ENCODE measurements around the gene ASXL1. TPM values are rescaled to one million over a fixed set of nuclear protein-coding genes. Genes with fewer than 3 reads are reported as not detected.
A peak's percentile ranks its signal among the peaks of the same experiment; 100 is the strongest.

Gene ASXL1
- total RNA-seq, 4 donors from 2014 or later, result 69.1 to 116 (median 102) TPM

DNA sequence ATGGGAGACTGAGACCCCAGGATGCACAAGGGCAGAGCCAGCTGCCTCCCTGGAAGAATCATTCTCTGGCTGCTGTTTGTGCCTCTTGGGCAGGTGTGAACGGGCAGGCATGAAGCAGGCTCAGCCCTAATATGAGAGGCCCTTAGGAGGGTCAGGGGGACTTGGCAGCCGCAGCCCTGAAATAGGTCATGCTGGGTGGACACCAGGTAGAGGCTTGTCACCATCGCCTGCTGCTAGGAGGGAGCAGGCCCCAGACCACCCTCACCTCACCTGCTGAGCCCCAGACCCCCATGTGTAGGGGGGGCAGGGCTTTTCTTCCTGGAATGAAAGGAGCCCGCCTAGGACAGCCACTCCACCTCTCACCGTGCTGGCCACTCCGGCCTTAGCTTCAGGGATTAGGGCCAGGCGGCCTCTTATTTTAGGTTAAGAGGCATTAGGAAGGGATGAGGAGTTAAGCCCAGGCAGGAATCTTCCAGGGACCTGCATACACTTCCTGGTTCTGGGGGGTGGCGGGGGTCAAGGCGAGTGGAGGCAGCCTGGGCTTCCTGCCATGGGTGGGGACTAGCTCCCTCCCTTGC lies 92.4 kb downstream of the ASXL1 start:
- Histone ChIP-seq H3K27me3 (no peaks in the 10 kb centered on the region), H3K4me3 (no peak overlapping the region), H3K36me3 (no peaks in the 10 kb centered on the region), H3K9me3 (no peaks in the 10 kb centered on the region), H3K4me1 (peaks cover 0 to 4% of the 10 kb centered on the region in 2 donors), H3K27ac (no peak overlapping the region)
- no peak for DNase-seq
- TF ChIP-seq, protein P1, sequence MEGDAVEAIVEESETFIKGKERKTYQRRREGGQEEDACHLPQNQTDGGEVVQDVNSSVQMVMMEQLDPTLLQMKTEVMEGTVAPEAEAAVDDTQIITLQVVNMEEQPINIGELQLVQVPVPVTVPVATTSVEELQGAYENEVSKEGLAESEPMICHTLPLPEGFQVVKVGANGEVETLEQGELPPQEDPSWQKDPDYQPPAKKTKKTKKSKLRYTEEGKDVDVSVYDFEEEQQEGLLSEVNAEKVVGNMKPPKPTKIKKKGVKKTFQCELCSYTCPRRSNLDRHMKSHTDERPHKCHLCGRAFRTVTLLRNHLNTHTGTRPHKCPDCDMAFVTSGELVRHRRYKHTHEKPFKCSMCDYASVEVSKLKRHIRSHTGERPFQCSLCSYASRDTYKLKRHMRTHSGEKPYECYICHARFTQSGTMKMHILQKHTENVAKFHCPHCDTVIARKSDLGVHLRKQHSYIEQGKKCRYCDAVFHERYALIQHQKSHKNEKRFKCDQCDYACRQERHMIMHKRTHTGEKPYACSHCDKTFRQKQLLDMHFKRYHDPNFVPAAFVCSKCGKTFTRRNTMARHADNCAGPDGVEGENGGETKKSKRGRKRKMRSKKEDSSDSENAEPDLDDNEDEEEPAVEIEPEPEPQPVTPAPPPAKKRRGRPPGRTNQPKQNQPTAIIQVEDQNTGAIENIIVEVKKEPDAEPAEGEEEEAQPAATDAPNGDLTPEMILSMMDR (IDR thresholded peaks at IDR 0.05), result no peak
- TF ChIP-seq POLR2A (IDR thresholded peaks at IDR 0.05), result no peak
- intact Hi-C loops (cut with DNase I; ENCODE audit: low total_unique reads), result no loop called here

DNA sequence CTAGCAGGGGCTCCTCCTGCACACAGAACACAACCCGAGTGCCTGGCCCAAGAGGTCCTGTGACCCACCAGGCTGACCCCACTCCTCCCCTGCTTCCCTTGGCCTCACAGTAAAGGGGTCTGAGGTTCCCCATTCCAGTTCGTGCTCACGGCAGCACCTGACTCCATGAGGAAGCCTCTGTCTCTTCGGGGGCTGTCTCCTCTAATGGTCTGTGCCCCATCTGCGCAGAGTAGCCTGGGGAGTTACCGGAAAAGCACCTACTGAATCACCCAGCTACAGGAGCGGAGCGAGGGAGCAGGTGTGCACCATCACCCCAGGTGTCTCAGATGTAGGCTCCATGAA lies 93.2 kb downstream of the ASXL1 start:
- Histone ChIP-seq H3K36me3 (no peaks in the 10 kb centered on the region), H3K27me3 (no peaks in the 10 kb centered on the region), H3K27ac (no peak overlapping the region), H3K4me1 (peaks cover 0 to 4% of the 10 kb centered on the region in 2 donors), H3K4me3 (no peak overlapping the region), H3K9me3 (no peaks in the 10 kb centered on the region)
- TF ChIP-seq, protein P1 (IDR thresholded peaks at IDR 0.05), result no peak
- no peak for TF ChIP-seq POLR2A (IDR thresholded peaks at IDR 0.05)
- DNase-seq, result peak in 1 of 2 donors; percentile 11
- intact Hi-C loops (cut with DNase I; ENCODE audit: low total_unique reads), result no loop called here

DNA sequence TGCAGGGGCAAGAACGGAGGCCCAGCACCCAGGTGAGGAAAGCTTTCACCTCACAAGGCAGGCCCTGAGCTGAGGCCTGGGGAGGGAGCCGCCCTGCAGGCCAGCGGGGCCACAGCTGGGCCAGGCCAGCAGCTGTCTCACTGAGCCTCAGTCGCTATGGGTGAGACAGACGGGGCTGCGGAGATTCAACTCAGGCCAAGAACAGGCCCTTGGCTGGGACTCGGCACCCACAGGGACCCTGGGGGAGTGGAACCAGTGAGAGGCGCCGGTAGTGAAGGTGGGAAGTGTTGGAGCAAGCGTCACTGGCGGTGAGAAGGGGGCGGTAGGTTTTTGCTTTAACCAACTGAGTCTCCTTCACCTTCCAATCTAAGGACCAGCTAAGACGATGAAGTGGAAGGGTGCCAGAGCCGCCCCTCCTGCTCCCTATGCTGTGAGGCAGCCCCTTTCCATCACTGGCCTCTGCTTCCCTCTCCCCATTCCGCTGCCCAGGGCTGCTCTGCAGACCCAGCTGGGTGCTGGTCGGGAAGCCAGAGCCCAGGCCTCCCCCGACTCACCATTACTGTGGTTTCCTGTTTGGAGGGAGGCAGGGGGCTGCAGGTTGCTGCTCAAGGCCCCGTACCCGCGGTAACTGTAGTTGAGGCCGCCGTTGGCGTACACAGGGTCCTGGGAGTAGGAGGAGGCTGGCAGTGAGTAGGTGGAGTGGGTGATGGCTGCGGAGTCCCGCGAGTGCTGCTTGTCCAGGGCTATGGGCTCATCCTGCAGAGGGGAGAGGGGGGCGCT lies 93.7 kb downstream of the ASXL1 start:
- Histone ChIP-seq H3K27ac (no peak overlapping the region), H3K4me1 (peaks cover 0 to 8% of the 10 kb centered on the region in 2 donors), H3K4me3 (no peak overlapping the region), H3K27me3 (no peaks in the 10 kb centered on the region), H3K36me3 (no peaks in the 10 kb centered on the region), H3K9me3 (no peaks in the 10 kb centered on the region)
- DNase-seq, result peak in 1 of 2 donors; percentile 19
- intact Hi-C loops (cut with DNase I; ENCODE audit: low total_unique reads), result no loop called here
- TF ChIP-seq POLR2A (IDR thresholded peaks at IDR 0.05), result no peak
- TF ChIP-seq, protein P1 (IDR thresholded peaks at IDR 0.05), result no peak

DNA sequence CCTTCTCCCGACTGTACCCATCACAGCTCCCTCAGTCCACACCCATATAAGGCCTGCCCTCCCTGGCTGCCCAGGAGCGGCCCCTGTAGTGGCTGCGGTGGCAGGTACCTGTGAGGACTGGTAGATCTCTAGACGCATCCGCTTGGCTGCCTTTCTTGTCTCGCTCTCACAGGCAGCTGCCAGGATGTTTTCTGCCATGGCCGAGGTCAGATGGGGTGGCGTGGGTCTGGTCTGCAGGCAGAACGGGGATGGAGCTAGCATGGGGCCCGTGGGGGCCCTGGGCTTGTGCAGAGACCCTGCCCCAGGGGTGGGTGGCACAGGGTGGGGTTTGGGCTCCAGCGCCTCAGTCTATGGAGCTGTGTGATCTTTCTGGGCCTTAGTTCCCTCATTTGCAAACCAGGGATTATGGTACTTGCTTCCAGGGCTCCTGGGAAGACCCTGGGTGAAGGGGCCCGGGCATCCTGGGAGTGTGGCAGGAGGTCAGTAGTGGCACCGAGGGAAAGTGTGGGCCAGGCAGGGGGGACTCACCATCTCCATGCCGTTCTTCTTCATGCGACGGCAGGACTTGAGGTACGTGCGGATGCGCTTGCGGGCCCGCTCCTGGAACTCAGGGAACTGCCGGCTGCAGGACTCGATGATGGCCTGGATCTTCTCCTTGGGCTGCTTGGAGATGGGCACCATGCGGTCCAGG lies 94.8 kb downstream of the ASXL1 start:
- H3K27me3 ChIP-seq, result no peaks in the 10 kb centered on the region
- H3K4me1 ChIP-seq, result peaks cover 0 to 15% of the 10 kb centered on the region in 2 donors
- no peaks in the 10 kb centered on the region for H3K36me3 ChIP-seq
- TF ChIP-seq, protein P1 (IDR thresholded peaks at IDR 0.05), result no peak
- TF ChIP-seq POLR2A (IDR thresholded peaks at IDR 0.05), result no peak
- no peak for DNase-seq
- intact Hi-C loops (cut with DNase I; ENCODE audit: low total_unique reads), result no loop called here
- no peak overlapping the region for H3K27ac ChIP-seq
- no peak overlapping the region for H3K4me3 ChIP-seq
- no peaks in the 10 kb centered on the region for H3K9me3 ChIP-seq
